IPS-18a (cell line): ENCODE results near the gene RBMS3.
A peak's percentile ranks its signal among the peaks of the same experiment; 100 is the strongest.
"Not testable (repeated sequence)": the region's sequence is repeated elsewhere in the genome, so short reads cannot be mapped to it uniquely, and the experiment has no call there.

Experiments used
- H3K27ac ChIP-seq: one replicate; pipeline ENCODE4 v1.5.1; 2013; ENCODE audit warnings: low read length
- H3K27me3 ChIP-seq: one replicate; pipeline ENCODE4 v1.6.1; 2013; ENCODE audit warnings: mild to moderate bottlenecking, low read length; ENCODE audit not compliant: control insufficient read depth, insufficient read depth
- H3K36me3 ChIP-seq: one replicate; pipeline ENCODE4 v1.6.1; 2013; ENCODE audit warnings: low read depth, low read length; ENCODE audit not compliant: control insufficient read depth
- H3K4me1 ChIP-seq: one replicate; pipeline ENCODE4 v1.6.1; 2013; ENCODE audit warnings: low read depth, low read length; ENCODE audit not compliant: control insufficient read depth
- H3K4me3 ChIP-seq: one replicate; pipeline ENCODE4 v1.5.1; 2013; ENCODE audit warnings: low read length
- H3K9ac ChIP-seq: one replicate; pipeline ENCODE4 v1.6.1; 2013; ENCODE audit warnings: mild to moderate bottlenecking, low read length, moderate library complexity
- H3K9me3 ChIP-seq: one replicate; pipeline ENCODE4 v1.6.1; 2013; ENCODE audit warnings: low read depth, low read length; ENCODE audit not compliant: control insufficient read depth

The RBMS3 gene

DNA sequence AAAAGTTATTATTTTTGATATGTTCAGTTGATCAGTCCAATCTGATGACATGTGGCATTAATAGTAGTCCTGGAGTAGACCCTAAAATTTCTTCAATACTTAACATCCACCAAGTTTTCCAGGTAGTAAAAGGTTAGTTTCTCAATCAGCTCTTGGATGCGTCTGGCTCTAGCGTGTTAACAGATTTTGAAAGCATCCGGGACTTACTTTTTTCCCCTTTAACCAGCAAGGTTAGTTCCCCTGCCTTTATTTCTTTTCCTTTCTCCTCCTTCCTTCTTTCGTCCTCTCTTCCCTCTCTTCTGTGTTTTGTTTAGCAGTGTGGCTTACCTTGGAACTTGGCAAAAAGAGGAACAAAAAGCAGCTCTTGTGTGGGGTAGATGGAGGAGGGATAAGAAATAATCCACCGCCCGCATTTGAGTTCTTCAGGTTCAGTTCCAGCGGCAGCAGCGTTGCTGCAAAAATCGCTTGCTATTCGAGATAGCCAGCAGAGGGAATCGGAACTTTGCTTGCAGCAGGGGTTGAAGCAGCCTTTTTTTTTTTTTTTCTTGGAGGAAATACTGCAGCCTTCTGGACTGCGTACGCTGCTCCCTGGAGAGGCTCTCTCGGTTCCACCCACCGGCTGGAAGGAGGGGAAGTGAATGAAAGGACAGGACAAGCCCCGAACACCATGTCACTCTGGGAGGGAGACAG lies at the start of gene RBMS3:
RBMS3 (plus strand) TSS at position 668 of the 690 bp plus-strand sequence.
- H3K9me3 ChIP-seq: no peaks in the 10 kb centered on the region
- no peaks in the 10 kb centered on the region for H3K27me3 ChIP-seq
- no peaks in the 10 kb centered on the region for H3K36me3 ChIP-seq
- H3K27ac ChIP-seq: peak within 1 kb of the TSS; percentile 46
- H3K9ac ChIP-seq: peak within 1 kb of the TSS; percentile 54
- H3K4me3 ChIP-seq: peak within 1 kb of the TSS; percentile 60
- peaks cover 42% of the 10 kb centered on the region for H3K4me1 ChIP-seq

DNA sequence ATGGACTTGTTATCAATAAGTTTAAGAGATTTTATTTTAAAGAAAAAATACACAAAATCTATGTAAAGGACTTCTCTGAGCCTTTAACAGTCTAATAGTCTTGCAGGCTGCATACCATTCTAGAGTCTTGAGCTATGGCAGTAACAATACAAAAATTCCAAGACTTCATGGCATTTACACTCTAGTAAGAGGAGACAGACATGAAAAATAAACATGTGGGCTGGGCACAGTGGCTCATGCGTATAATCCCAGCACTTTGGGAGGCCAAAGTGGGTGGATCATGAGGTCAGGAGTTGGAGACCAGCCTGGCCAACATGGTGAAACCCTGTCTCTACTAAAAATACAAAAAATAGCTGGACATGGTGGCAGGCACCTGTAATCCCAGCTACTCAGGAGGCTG lies 47.7 kb upstream of the RBMS3 start:
- H3K36me3 ChIP-seq, H3K4me1 ChIP-seq, H3K27ac ChIP-seq, H3K27me3 ChIP-seq, H3K9me3 ChIP-seq, H3K4me3 ChIP-seq, H3K9ac ChIP-seq: not testable (repeated sequence)

DNA sequence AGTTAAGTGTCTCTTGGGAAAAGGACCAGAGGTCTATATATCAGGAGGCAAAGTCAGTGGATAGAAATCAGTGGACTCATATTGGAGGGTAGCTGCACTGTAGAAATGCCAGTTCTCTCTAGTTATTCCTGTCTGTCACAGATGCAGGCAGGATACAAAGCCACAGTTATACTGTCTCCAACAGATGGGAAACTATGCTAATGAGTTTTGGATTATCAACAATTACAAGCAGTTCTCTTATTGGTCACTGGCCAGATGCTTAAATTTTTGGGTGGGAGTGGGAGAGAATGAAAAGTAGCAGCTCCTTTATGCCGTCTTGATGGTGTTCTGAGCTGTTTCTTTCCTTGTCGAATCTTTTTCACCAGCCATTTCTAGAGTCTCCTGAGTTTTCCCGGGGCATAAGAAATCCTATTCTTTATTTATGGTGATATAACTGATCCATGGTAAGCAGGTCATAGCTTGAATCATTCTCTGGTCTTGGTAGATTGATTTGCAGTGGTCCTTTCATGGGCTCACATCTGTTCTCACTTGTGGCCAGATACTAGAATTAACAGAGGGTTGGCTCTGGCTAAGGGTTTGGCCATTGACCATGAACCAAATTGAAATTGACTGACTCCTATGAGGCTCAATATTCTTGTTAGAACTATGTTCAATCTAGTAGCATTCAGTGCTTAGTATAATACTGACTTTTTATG lies 44.6 kb upstream of the RBMS3 start:
- no peaks in the 10 kb centered on the region for H3K9me3 ChIP-seq
- no peaks in the 10 kb centered on the region for H3K36me3 ChIP-seq
- H3K4me3 ChIP-seq: no peak overlapping the region
- peaks cover 13% of the 10 kb centered on the region for H3K4me1 ChIP-seq
- no peak overlapping the region for H3K27ac ChIP-seq
- no peaks in the 10 kb centered on the region for H3K27me3 ChIP-seq
- H3K9ac ChIP-seq: no peak overlapping the region

DNA sequence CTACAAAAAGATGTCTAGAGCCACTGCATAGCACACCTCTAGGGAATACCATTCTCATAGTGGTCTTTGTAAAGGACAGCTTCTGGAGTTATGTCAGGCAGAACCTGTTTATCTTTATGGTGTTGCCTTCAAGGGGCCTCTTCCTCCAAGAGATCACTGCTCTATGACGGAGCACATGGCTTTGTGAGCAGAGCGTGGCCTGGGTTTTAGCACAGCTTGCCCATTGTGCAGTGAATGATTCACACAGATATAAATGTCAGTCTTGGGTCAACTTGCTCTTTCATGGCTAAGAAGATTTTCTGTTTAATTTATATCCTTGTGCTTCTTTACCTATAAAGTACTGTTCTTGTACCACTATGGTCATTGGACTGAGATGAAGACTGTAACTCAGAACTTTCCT lies 41.5 kb upstream of the RBMS3 start:
- no peaks in the 10 kb centered on the region for H3K9me3 ChIP-seq
- H3K27me3 ChIP-seq: no peaks in the 10 kb centered on the region
- H3K9ac ChIP-seq: no peak overlapping the region
- H3K4me3 ChIP-seq: no peak overlapping the region
- no peaks in the 10 kb centered on the region for H3K36me3 ChIP-seq
- peaks cover 17% of the 10 kb centered on the region for H3K4me1 ChIP-seq
- H3K27ac ChIP-seq: no peak overlapping the region

DNA sequence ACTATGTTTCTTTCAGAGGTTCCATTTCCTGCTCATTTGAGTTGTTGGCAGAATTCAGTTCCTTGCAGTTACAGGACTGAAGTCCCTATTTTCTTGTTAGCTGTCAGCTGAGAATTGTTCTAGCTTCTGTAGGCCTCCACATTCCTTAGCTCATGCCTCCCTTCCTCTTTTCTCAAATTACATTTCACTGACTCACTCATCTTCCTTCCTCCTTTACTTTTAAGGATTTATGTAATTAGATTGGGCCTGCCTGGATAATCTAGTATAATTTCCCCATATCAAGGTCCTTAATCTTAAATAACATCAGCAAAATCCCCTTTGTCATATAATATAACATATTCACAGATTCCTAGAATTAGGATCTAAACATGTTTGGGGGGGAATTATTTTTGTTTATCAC lies 40.6 kb upstream of the RBMS3 start:
- Histone ChIP-seq H3K9me3 (no peaks in the 10 kb centered on the region), H3K9ac (no peak overlapping the region), H3K27ac (no peak overlapping the region), H3K4me3 (no peak overlapping the region), H3K27me3 (no peaks in the 10 kb centered on the region), H3K36me3 (no peaks in the 10 kb centered on the region), H3K4me1 (peaks cover 17% of the 10 kb centered on the region)

DNA sequence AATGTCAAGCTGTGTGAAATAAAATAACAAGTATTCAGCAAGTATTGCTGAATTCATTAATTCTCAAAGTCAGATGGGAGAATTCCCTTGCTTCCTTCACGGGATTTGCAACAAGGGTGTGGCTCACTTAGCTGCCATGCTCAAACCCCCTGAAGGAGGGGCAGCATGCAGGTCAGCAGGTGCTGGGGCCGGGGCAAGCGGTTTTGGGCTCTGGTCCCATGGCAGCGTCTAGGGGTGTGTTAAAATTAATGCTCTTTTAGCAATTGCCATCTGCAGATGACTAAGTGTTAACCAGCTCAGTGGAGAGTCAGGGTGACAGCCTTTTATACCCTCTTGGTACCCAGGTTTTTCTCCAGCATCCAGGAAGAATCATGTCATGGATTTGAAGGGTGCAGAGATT lies 40.0 kb upstream of the RBMS3 start:
- H3K9ac ChIP-seq: no peak overlapping the region
- no peak overlapping the region for H3K27ac ChIP-seq
- no peaks in the 10 kb centered on the region for H3K36me3 ChIP-seq
- H3K4me3 ChIP-seq: no peak overlapping the region
- H3K27me3 ChIP-seq: no peaks in the 10 kb centered on the region
- H3K9me3 ChIP-seq: no peaks in the 10 kb centered on the region
- peaks cover 17% of the 10 kb centered on the region for H3K4me1 ChIP-seq

DNA sequence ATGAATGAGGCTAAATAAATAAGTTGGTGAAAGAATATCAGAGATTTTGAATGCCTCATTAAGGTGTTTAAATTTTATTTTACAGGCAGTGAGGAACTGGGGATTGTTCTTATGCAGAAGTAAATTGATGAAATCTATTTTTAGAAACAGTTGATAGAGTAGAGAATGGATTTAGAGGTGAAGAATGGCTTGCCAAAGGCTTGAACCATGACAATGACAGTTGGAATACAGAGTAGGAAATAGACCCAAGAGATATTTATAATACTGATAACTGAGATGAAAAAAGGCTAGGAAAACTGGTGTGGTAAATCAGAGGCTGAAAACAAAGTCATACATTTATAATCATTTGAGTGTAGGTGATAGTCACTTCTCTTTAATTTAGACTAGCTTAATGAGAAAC lies 39.0 kb upstream of the RBMS3 start:
- Histone ChIP-seq H3K27me3 (no peaks in the 10 kb centered on the region), H3K4me3 (no peak overlapping the region), H3K27ac (no peak overlapping the region), H3K9me3 (no peaks in the 10 kb centered on the region), H3K9ac (no peak overlapping the region), H3K4me1 (peaks cover 17% of the 10 kb centered on the region), H3K36me3 (no peaks in the 10 kb centered on the region)

DNA sequence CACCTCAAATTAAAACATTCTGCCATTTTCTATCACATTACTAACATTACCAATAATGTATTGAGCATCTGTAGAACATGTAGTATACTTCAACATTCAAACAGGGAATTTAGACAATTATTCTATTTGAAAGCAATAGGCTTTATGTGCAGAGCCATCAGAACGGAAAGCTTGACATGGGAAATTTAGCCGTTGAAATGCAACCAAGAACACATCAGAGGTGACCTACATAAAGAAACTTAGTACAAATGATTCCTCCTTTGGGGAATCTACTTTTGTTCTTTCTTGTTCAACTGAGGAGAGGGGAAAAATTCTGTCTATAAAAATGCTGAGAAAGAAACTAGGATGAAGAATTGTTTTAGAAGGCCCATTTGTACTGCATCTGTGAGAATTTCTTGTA lies 38.6 kb upstream of the RBMS3 start:
- H3K9ac ChIP-seq: no peak overlapping the region
- peaks cover 17% of the 10 kb centered on the region for H3K4me1 ChIP-seq
- H3K9me3 ChIP-seq: no peaks in the 10 kb centered on the region
- H3K27ac ChIP-seq: no peak overlapping the region
- H3K36me3 ChIP-seq: no peaks in the 10 kb centered on the region
- H3K4me3 ChIP-seq: no peak overlapping the region
- no peaks in the 10 kb centered on the region for H3K27me3 ChIP-seq

DNA sequence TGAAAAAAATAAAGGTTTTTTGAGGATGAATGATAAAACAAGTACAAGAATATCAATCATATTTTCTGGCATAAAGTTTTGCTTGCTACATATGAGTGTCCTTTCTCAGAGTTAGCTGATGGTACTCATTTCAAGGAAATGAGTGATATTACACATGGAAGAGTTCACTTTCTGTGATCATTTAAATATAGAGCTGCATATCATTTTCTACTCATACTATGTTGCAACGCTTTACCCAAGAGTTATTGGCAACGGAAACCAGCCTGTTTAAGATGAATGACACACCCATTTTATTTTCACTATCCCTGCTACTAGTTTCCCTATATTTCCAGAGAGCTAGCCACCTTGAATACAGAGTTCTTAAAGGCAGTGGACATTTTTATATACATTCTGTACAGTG lies 35.4 kb upstream of the RBMS3 start:
- Histone ChIP-seq H3K27me3 (no peaks in the 10 kb centered on the region), H3K9me3 (no peaks in the 10 kb centered on the region), H3K36me3 (no peaks in the 10 kb centered on the region), H3K4me1 (peaks cover 4% of the 10 kb centered on the region), H3K4me3 (no peak overlapping the region), H3K27ac (no peak overlapping the region), H3K9ac (no peak overlapping the region)

DNA sequence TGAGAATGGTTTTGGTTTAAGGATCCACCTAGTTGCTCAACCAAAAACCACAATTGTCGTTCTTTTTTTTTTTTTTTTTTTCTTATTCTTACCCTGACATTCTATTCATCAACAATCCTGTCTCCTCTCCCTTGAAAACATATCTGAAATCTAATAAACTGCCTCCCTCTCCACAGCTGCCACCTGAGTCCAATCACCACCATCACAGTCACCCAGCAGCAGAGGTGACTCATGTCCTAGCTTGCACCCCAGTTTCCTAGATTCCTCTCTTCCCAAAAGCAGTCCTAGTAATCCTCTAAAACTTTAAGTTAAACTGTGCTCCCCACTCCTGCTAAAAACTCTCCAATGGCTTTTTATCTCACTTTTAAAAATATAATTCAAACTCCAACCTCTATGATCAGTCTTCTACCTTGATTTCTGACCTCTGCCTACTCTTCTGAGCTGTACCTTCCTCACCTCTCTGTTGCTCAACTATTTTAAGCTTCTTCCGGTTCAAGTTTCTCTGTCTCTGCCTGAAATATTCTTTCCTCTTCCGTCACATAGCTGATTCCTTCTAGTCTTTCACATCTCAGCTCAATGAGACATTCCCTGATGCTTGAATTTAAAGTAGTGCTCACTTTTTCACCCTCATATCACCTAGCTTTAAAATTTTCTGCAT lies 33.7 kb upstream of the RBMS3 start:
- Histone ChIP-seq H3K4me3 (no peak overlapping the region), H3K27me3 (no peaks in the 10 kb centered on the region), H3K9me3 (no peaks in the 10 kb centered on the region), H3K4me1 (peaks cover 4% of the 10 kb centered on the region), H3K9ac (no peak overlapping the region), H3K27ac (no peak overlapping the region), H3K36me3 (no peaks in the 10 kb centered on the region)

DNA sequence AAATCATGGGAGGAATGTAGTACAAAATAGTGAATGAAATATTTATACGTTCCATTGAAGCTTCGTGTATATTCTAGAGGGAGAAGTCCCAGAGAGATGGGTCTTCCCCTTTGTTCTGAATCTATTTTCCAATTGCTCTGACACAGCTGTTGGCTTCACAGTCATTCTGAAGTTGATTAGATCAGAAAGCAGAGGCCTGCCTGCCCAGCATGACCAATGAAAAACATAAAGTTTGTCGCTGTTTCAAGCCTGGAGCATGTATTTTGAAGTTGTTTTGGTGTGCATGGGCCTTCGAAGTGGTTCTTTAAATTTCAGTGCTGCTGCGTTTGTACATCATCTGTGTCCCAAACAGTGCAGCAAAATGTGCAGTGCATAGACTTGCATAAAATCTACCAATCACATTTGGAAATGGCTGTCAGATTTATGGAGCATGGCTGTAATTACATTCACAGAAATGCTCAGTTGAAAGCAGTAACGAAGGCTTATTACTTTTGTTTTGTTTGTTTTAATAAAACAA lies 31.0 kb upstream of the RBMS3 start:
- no peak overlapping the region for H3K4me3 ChIP-seq
- H3K9me3 ChIP-seq: no peaks in the 10 kb centered on the region
- H3K36me3 ChIP-seq: no peaks in the 10 kb centered on the region
- no peaks in the 10 kb centered on the region for H3K4me1 ChIP-seq
- H3K27me3 ChIP-seq: no peaks in the 10 kb centered on the region
- H3K9ac ChIP-seq: no peak overlapping the region
- no peak overlapping the region for H3K27ac ChIP-seq
